Hematopoietic multipotent progenitor cell (in vitro differentiated cells): Measurements from ENCODE around the gene AGRP. TPM values are rescaled to one million over a fixed set of nuclear protein-coding genes. Genes with fewer than 3 reads are reported as not detected.
"Not testable (repeated sequence)": the region's sequence is repeated elsewhere in the genome, so short reads cannot be mapped to it uniquely, and the experiment has no call there.

Source experiments
- DNase-seq, 3 donors: peaks; one replicate each; pipeline ENCODE4 v3.0.0-alpha.2; 2011 to 2015; ENCODE audit warnings: low read depth in 2 of 3, low spot score in 2 of 3
- total RNA-seq: library from RNA; depleted of rRNA; stranded (reverse); fragments of >200 nt; gene quantifications from one replicate; pipeline ENCODE4 v1.2.3, GENCODE V29; 2012

AGRP gene
- total RNA-seq: not detected

GRCh38 chr16:67483150-67483549 is at the start of gene AGRP:
Gene AGRP (minus strand): TSS chr16:67483547. CDS start chr16:67483398, 149 bp downstream.
- no peak for DNase-seq

GRCh38 chr16:67531247-67531646 is 47.9 kb upstream of the AGRP start:
- DNase-seq: peak in 1 of 3 donors; percentile 73

GRCh38 chr16:67530013-67530939 is 46.9 kb upstream of the AGRP start:
- DNase-seq: peak in 1 of 3 donors; percentile 32

GRCh38 chr16:67529582-67530012 is 46.2 kb upstream of the AGRP start:
- DNase-seq: no peak

GRCh38 chr16:67528870-67529581 is 45.7 kb upstream of the AGRP start:
- DNase-seq: no peak

- peak in 1 of 3 donors; percentile 43 for DNase-seq
Measured at GRCh38 chr16:67528222-67528869, 45.0 kb upstream of the AGRP start, which contains the start of gene RIPOR1. Gene RIPOR1 (plus strand): TSS chr16:67528829. CDS start chr16:67538447, 9,618 bp downstream.

- DNase-seq: no peak
Measured at GRCh38 chr16:67526149-67526791, 42.9 kb upstream of the AGRP start.

GRCh38 chr16:67525176-67525860 is 42.0 kb upstream of the AGRP start:
- DNase-seq: peak in 1 of 3 donors; percentile 53

- peak; percentile 95 to 98 (median 95) for DNase-seq
Measured at GRCh38 chr16:67521095-67521804, 37.9 kb upstream of the AGRP start.

- no peak for DNase-seq
Measured at GRCh38 chr16:67519242-67519641, 35.9 kb upstream of the AGRP start.

- peak in 1 of 3 donors; percentile 45 for DNase-seq
Measured at GRCh38 chr16:67518676-67519075, 35.3 kb upstream of the AGRP start.

- no peak for DNase-seq
Measured at GRCh38 chr16:67517661-67518423, 34.5 kb upstream of the AGRP start.

- DNase-seq: peak in 1 of 3 donors; percentile 37
Measured at GRCh38 chr16:67517155-67517445, 33.8 kb upstream of the AGRP start.

- DNase-seq: no peak
Measured at GRCh38 chr16:67516296-67517154, 33.2 kb upstream of the AGRP start.

GRCh38 chr16:67514382-67514828 is 31.1 kb upstream of the AGRP start:
- DNase-seq: peak; percentile 66 to 92 (median 83)

- not testable (repeated sequence) for DNase-seq
Measured at GRCh38 chr16:67513892-67514291, 30.5 kb upstream of the AGRP start.

- peak in 1 of 3 donors; percentile 41 for DNase-seq
Measured at GRCh38 chr16:67509016-67509415, 25.7 kb upstream of the AGRP start.

- no peak for DNase-seq
Measured at GRCh38 chr16:67506468-67506867, 23.1 kb upstream of the AGRP start.
